ENCODE measurements around the gene SIL1. TPM values are rescaled to one million over a fixed set of nuclear protein-coding genes. Genes with fewer than 3 reads are reported as not detected.

The SIL1 gene
- total and polyA plus RNA-seq, 2 of the 13 experiments (the other 11 are each of a cell fraction or from before 2014, with no cell fraction given) = 26.0 to 30.0 TPM

GRCh38 chr5:139147483-139148087 is 50.6 kb downstream of the SIL1 start (continued):
- TF ChIP-seq, protein P1, sequence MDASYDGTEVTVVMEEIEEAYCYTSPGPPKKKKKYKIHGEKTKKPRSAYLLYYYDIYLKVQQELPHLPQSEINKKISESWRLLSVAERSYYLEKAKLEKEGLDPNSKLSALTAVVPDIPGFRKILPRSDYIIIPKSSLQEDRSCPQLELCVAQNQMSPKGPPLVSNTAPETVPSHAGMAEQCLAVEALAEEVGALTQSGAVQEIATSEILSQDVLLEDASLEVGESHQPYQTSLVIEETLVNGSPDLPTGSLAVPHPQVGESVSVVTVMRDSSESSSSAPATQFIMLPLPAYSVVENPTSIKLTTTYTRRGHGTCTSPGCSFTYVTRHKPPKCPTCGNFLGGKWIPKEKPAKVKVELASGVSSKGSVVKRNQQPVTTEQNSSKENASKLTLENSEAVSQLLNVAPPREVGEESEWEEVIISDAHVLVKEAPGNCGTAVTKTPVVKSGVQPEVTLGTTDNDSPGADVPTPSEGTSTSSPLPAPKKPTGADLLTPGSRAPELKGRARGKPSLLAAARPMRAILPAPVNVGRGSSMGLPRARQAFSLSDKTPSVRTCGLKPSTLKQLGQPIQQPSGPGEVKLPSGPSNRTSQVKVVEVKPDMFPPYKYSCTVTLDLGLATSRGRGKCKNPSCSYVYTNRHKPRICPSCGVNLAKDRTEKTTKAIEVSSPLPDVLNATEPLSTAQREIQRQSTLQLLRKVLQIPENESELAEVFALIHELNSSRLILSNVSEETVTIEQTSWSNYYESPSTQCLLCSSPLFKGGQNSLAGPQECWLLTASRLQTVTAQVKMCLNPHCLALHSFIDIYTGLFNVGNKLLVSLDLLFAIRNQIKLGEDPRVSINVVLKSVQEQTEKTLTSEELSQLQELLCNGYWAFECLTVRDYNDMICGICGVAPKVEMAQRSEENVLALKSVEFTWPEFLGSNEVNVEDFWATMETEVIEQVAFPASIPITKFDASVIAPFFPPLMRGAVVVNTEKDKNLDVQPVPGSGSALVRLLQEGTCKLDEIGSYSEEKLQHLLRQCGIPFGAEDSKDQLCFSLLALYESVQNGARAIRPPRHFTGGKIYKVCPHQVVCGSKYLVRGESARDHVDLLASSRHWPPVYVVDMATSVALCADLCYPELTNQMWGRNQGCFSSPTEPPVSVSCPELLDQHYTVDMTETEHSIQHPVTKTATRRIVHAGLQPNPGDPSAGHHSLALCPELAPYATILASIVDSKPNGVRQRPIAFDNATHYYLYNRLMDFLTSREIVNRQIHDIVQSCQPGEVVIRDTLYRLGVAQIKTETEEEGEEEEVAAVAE (CRISPR knock-in tag; IDR thresholded peaks at IDR 0.05; ENCODE audit: borderline replicate concordance) = no peak

GRCh38 chr5:139146809-139147482 is 51.2 kb downstream of the SIL1 start:
- ChIA-PET POLR2A (no interaction called here), CTCF (ENCODE audit: low intra/inter-chr PET ratio, low total read pairs) (no interaction called here)
- Histone ChIP-seq H3K4me2 (ENCODE audit: low read depth, low read length) (no peak overlapping the region), H3K9me3 (ENCODE audit: low read length) (no peaks in the 10 kb centered on the region), H4K20me1 (ENCODE audit: insufficient read depth, low read length) (no peaks in the 10 kb centered on the region; the same call in 1 of the 2 replicates), H3K4me1 (ENCODE audit: insufficient read depth, low read length) (peaks cover 20% of the 10 kb centered on the region), H3K9ac (ENCODE audit: insufficient read depth, low read depth, low read length) (no peak overlapping the region), H3K79me2 (ENCODE audit: insufficient read depth, low read length) (no peaks in the 10 kb centered on the region), H2AFZ (ENCODE audit: low read length) (no peak overlapping the region), H3K4me3 (replicated peaks in 1 of 3; ENCODE audit: insufficient read depth in 1 of 3, low read depth in 2 of 3, low read length in 3 of 3) (no peak overlapping the region), H3K27ac (ENCODE audit: extremely low read length, insufficient read depth, low read length) (no peak overlapping the region), H3K27me3 (ENCODE audit: control insufficient read depth in 1 of 2, insufficient read depth in 2 of 2, low read length in 2 of 2) (no peaks in the 10 kb centered on the region), H3K36me3 (replicated peaks in 1 of 2; ENCODE audit: control insufficient read depth in 1 of 2, insufficient read depth in 2 of 2, low read length in 2 of 2) (no peaks in the 10 kb centered on the region)
- no TSS peak for BruUV-seq (replicated peaks)
- ATAC-seq (peak; percentile 35; the same call in 1 of the 3 replicates), FAIRE-seq (no peak), DNase-seq (ENCODE audit: low spot score) (no peak)
- in situ Hi-C loops (cut with HindIII; ENCODE audit: extremely low pct_ligation_motif_present, low pct_unique_long_range_greater_than_20kb) (no loop called here), intact Hi-C loops (cut with micrococcal nuclease; ENCODE audit: unreplicated experiment) (loop anchor here (10.0 kb wide), 1 partner anchor 118 kb away; no protein-coding TSS in a partner anchor)
- 77% methylated on average over 2 of the region's 2 CpGs for WGBS (ENCODE audit: low lambda C conversion rate)
- TF ChIP-seq, protein P2, sequence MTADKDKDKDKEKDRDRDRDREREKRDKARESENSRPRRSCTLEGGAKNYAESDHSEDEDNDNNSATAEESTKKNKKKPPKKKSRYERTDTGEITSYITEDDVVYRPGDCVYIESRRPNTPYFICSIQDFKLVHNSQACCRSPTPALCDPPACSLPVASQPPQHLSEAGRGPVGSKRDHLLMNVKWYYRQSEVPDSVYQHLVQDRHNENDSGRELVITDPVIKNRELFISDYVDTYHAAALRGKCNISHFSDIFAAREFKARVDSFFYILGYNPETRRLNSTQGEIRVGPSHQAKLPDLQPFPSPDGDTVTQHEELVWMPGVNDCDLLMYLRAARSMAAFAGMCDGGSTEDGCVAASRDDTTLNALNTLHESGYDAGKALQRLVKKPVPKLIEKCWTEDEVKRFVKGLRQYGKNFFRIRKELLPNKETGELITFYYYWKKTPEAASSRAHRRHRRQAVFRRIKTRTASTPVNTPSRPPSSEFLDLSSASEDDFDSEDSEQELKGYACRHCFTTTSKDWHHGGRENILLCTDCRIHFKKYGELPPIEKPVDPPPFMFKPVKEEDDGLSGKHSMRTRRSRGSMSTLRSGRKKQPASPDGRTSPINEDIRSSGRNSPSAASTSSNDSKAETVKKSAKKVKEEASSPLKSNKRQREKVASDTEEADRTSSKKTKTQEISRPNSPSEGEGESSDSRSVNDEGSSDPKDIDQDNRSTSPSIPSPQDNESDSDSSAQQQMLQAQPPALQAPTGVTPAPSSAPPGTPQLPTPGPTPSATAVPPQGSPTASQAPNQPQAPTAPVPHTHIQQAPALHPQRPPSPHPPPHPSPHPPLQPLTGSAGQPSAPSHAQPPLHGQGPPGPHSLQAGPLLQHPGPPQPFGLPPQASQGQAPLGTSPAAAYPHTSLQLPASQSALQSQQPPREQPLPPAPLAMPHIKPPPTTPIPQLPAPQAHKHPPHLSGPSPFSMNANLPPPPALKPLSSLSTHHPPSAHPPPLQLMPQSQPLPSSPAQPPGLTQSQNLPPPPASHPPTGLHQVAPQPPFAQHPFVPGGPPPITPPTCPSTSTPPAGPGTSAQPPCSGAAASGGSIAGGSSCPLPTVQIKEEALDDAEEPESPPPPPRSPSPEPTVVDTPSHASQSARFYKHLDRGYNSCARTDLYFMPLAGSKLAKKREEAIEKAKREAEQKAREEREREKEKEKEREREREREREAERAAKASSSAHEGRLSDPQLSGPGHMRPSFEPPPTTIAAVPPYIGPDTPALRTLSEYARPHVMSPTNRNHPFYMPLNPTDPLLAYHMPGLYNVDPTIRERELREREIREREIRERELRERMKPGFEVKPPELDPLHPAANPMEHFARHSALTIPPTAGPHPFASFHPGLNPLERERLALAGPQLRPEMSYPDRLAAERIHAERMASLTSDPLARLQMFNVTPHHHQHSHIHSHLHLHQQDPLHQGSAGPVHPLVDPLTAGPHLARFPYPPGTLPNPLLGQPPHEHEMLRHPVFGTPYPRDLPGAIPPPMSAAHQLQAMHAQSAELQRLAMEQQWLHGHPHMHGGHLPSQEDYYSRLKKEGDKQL (CRISPR knock-in tag; IDR thresholded peaks at IDR 0.05; ENCODE audit: low read depth) = no peak
- TF ChIP-seq CEBPG (CRISPR knock-in tag; IDR thresholded peaks at IDR 0.05) (no peak), ZNF780A (CRISPR knock-in tag; IDR thresholded peaks at IDR 0.05) (no peak), ZNF747 (CRISPR knock-in tag; IDR thresholded peaks at IDR 0.05; ENCODE audit: borderline replicate concordance) (no peak), ZNF333 (CRISPR knock-in tag; IDR thresholded peaks at IDR 0.05; ENCODE audit: borderline replicate concordance) (no peak), SP4 (CRISPR knock-in tag; IDR thresholded peaks at IDR 0.05) (no peak), ZNF484 (CRISPR knock-in tag; IDR thresholded peaks at IDR 0.05; ENCODE audit: borderline replicate concordance, low read depth) (no peak), MBD4 (IDR thresholded peaks at IDR 0.05; ENCODE audit: borderline replicate concordance, low read length) (no peak)
